GM23338 (cell line): ENCODE results near the gene RCSD1. TPM values are rescaled to one million over a fixed set of nuclear protein-coding genes. Genes with fewer than 3 reads are reported as not detected.

ENCODE experiments used
- ATAC-seq: fragments of 200-7000 bp; cut with Tn5 transposase; 3 replicates; pipeline ENCODE4 v1.9.1; 2020
- DNase-seq: peaks from one replicate; pipeline ENCODE4 v3.0.0-alpha.2; 2015; ENCODE audit warnings: low spot score
- H2AFZ ChIP-seq: fragments of 200-600 bp; sonication (generic); 2 replicates; pipeline ENCODE4 v1.8.0; 2016; ENCODE audit warnings: antibody characterized with exemption, mild to moderate bottlenecking, moderate library complexity
- H3F3A ChIP-seq: fragments of 200-600 bp; sonication (generic); replicated peaks from 2 replicates; pipeline ENCODE4 v1.8.0; 2017; ENCODE audit warnings: antibody characterized with exemption, mixed run types, low read depth
- H3K27ac ChIP-seq: fragments of 200-600 bp; sonication (generic); 2 replicates; pipeline ENCODE4 v1.6.1; 2016; ENCODE audit warnings: low read depth
- H3K27me3 ChIP-seq: fragments of 200-600 bp; sonication (generic); 2 replicates; pipeline ENCODE4 v1.8.0; 2016; ENCODE audit warnings: mild to moderate bottlenecking, mixed run types, moderate library complexity; ENCODE audit not compliant: insufficient read depth
- H3K36me3 ChIP-seq: fragments of 200-600 bp; sonication (generic); 2 replicates; pipeline ENCODE4 v1.8.0; 2016; ENCODE audit warnings: mild to moderate bottlenecking; ENCODE audit not compliant: insufficient read depth
- H3K4me1 ChIP-seq: fragments of 200-600 bp; sonication (generic); 2 replicates; pipeline ENCODE4 v1.8.0; 2016; ENCODE audit warnings: mild to moderate bottlenecking, moderate library complexity; ENCODE audit not compliant: insufficient read depth
- H3K4me2 ChIP-seq: fragments of 200-600 bp; sonication (generic); 2 replicates; pipeline ENCODE4 v1.7.1; 2017; ENCODE audit warnings: mixed run types
- H3K4me3 ChIP-seq: fragments of 200-600 bp; sonication (generic); 2 replicates; pipeline ENCODE4 v1.6.1; 2016; ENCODE audit warnings: mixed run types
- H3K79me2 ChIP-seq: fragments of 200-600 bp; sonication (generic); replicated peaks from 2 replicates; pipeline ENCODE4 v1.8.0; 2017; ENCODE audit warnings: mild to moderate bottlenecking; ENCODE audit not compliant: insufficient read depth
- H3K9me2 ChIP-seq: fragments of 200-600 bp; sonication (generic); 2 replicates; pipeline ENCODE4 v1.8.0; 2017; ENCODE audit not compliant: insufficient read depth
- H4K20me1 ChIP-seq: fragments of 200-600 bp; sonication (generic); replicated peaks from 2 replicates; pipeline ENCODE4 v1.8.0; 2017; ENCODE audit warnings: mild to moderate bottlenecking; ENCODE audit not compliant: insufficient read depth
- H3K27ac Mint-ChIP-seq: 2 replicates; pipeline ENCODE4 v1.8.0; 2020; ENCODE audit warnings: inconsistent platforms, mild to moderate bottlenecking, moderate library complexity, mixed read lengths
- H3K27me3 Mint-ChIP-seq: 3 replicates; pipeline ENCODE4 v1.8.0; 2022; ENCODE audit warnings: low read depth, mild to moderate bottlenecking, moderate library complexity, mixed read lengths, inconsistent platforms; ENCODE audit not compliant: insufficient read depth, poor library complexity
- H3K36me3 Mint-ChIP-seq: 3 replicates; pipeline ENCODE4 v1.8.0; 2021; ENCODE audit warnings: low read depth, mild to moderate bottlenecking, inconsistent platforms, moderate library complexity, mixed read lengths
- H3K4me1 Mint-ChIP-seq: 3 replicates; pipeline ENCODE4 v1.8.0; 2020; ENCODE audit warnings: mild to moderate bottlenecking, inconsistent platforms, mixed read lengths
- H3K4me3 Mint-ChIP-seq: 3 replicates; pipeline ENCODE4 v1.8.0; 2021; ENCODE audit warnings: moderate library complexity, mild to moderate bottlenecking, inconsistent platforms, mixed read lengths
- H3K9me3 Mint-ChIP-seq: 3 replicates; pipeline ENCODE4 v1.8.0; 2020; ENCODE audit warnings: moderate library complexity, mild to moderate bottlenecking, inconsistent platforms, mixed read lengths
- CTCF ChIP-seq, 2 experiments: fragments of 200-600 bp in 1 of 2; sonication (generic) in 1 of 2; conservative IDR thresholded peaks; 2 replicates each; pipeline versions ENCODE4 v1.5.1 to v1.6.1; 2016 to 2017; ENCODE audit warnings: antibody characterized with exemption in 2 of 2, low read depth in 2 of 2, mild to moderate bottlenecking in 2 of 2, moderate library complexity in 1 of 2
- EZH2 ChIP-seq: fragments of 200-600 bp; sonication (generic); IDR thresholded peaks from one replicate; pipeline ENCODE4 v1.8.0; 2017; ENCODE audit warnings: antibody characterized with exemption, mild to moderate bottlenecking, low read depth; ENCODE audit not compliant: unreplicated experiment
- EZH2phosphoT487 ChIP-seq: fragments of 200-600 bp; sonication (generic); IDR thresholded peaks from one replicate; pipeline ENCODE4 v1.8.1; 2018; ENCODE audit warnings: antibody characterized with exemption; ENCODE audit not compliant: unreplicated experiment
- NANOG ChIP-seq: IDR thresholded peaks from 2 replicates; pipeline ENCODE4 v1.6.1; 2016; ENCODE audit warnings: antibody characterized with exemption, borderline replicate concordance
- REST ChIP-seq: IDR thresholded peaks from one replicate; pipeline ENCODE4 v1.6.1; 2018; ENCODE audit warnings: antibody characterized with exemption; ENCODE audit not compliant: unreplicated experiment
- STAT1 ChIP-seq: IDR thresholded peaks from one replicate; pipeline ENCODE4 v1.6.1; 2016; ENCODE audit warnings: antibody characterized with exemption; ENCODE audit not compliant: unreplicated experiment
- ZNF114 ChIP-seq: fragments of 250-450 bp; sonication (Bioruptor Pico); IDR thresholded peaks from 2 replicates; pipeline ENCODE4 v1.5.0; 2020; ENCODE audit warnings: mild to moderate bottlenecking, moderate library complexity
- ZNF331 ChIP-seq: fragments of 250-450 bp; sonication (Bioruptor Pico); IDR thresholded peaks from 2 replicates; pipeline ENCODE4 v1.5.0; 2020; ENCODE audit warnings: low read depth, mild to moderate bottlenecking, moderate library complexity
- ZNF462 ChIP-seq: fragments of 250-450 bp; sonication (Bioruptor Pico); IDR thresholded peaks from 2 replicates; pipeline ENCODE4 v1.5.0; 2020; ENCODE audit warnings: mild to moderate bottlenecking, moderate library complexity
- polyA plus RNA-seq: library from polyadenylated mRNA; unstranded; fragments of >200 nt; fragmentation: Nextera tagmentation; extraction: Ambion mirVana; gene quantifications from 2 replicates; pipeline ENCODE4 v1.2.1, GENCODE V29; 2016
- total RNA-seq: library from RNA; depleted of rRNA; stranded (reverse); fragments of >200 nt; shearing (Covaris generic); gene quantifications from 2 replicates; pipeline ENCODE4 v1.2.3, GENCODE V29; 2014

The RCSD1 gene
- total and polyA plus RNA-seq, 2 experiments from 2014 or later, result 0.18 to 0.73 TPM

- no peak for ATAC-seq
Measured at GRCh38 chr1:167708940-167709389, 78.9 kb downstream of the RCSD1 start.

More at GRCh38 chr1:167708940-167709389, 78.9 kb downstream of the RCSD1 start:
- no peaks in the 10 kb centered on the region for H3K36me3 ChIP-seq
- Mint-ChIP-seq H3K36me3 (no peaks in the 10 kb centered on the region), H3K27ac (no peak overlapping the region), H3K4me1 (peaks cover 53% of the 10 kb centered on the region), H3K4me3 (no peak overlapping the region), H3K27me3 (peaks cover 18% of the 10 kb centered on the region), H3K9me3 (no peaks in the 10 kb centered on the region; the same call in 1 of the 3 replicates)
- no peak for TF ChIP-seq ZNF331 (CRISPR knock-in tag)
- TF ChIP-seq ZNF114 (CRISPR knock-in tag), result no peak
- no peak for TF ChIP-seq NANOG
- no peak for TF ChIP-seq EZH2phosphoT487
- TF ChIP-seq REST, result no peak
- no peak for TF ChIP-seq EZH2
- no peak for TF ChIP-seq ZNF462
- TF ChIP-seq STAT1, result no peak
- TF ChIP-seq CTCF (conservative IDR thresholded peaks at IDR 0.05; ENCODE audit: low read depth in 2 of 2), result no peak
- no peak overlapping the region for H3K4me3 ChIP-seq
- no peak for DNase-seq
- H3K9me2 ChIP-seq, result no peaks in the 10 kb centered on the region
- H3K4me1 ChIP-seq, result peaks cover 50% of the 10 kb centered on the region
- H3K27ac ChIP-seq, result no peak overlapping the region
- H3K4me2 ChIP-seq, result no peak overlapping the region
- no peaks in the 10 kb centered on the region for H3K79me2 ChIP-seq
- H3F3A ChIP-seq, result 0 out of 2 replicates have a peak, but pooled peaks cover 4% of the 10 kb centered on the region
- no peak overlapping the region; the same call in 1 of the 2 replicates for H2AFZ ChIP-seq
- peaks cover 28% of the 10 kb centered on the region for H3K27me3 ChIP-seq
- no peaks in the 10 kb centered on the region for H4K20me1 ChIP-seq
